HEK293 (cell line): ENCODE results near the gene ANGEL2.

Experiments used
- CTCF ChIA-PET: fragments of 350-600 bp; formaldehyde crosslinking; extraction: SDS; loops from one replicate; lab custom pipeline; 2021; ENCODE audit warnings: antibody characterized with exemption; lab: Yijun Ruan, JAX
- POLR2A ChIA-PET: fragments of 300-600 bp; formaldehyde crosslinking; extraction: SDS; loops from one replicate; lab custom pipeline; 2020; ENCODE audit warnings: antibody characterized with exemption, inconsistent platforms; lab: Yijun Ruan, JAX
- H3K27ac ChIP-seq: fragments of 200-500 bp; sonication (Bioruptor generic); 2 replicates; pipeline ENCODE4 v1.5.1; 2014; ENCODE audit warnings: low read depth, low read length, control low read depth, inconsistent platforms; ENCODE audit errors: extremely low read depth
- H3K36me3 ChIP-seq, 2 experiments: fragments of 200-500 bp in 1 of 2; sonication (Bioruptor generic) in 1 of 2; 1 replicate in 1 of 2; 2 replicates in 1 of 2; pipeline ENCODE4 v1.5.1; 2014 to 2017; ENCODE audit warnings: inconsistent platforms in 2 of 2, low read length in 2 of 2; ENCODE audit not compliant: control insufficient read depth in 2 of 2, insufficient read depth in 1 of 2
- H3K4me1 ChIP-seq: fragments of 200-500 bp; sonication (Bioruptor generic); 2 replicates; pipeline ENCODE4 v1.5.1; 2014; ENCODE audit warnings: mild to moderate bottlenecking, low read length, inconsistent platforms; ENCODE audit not compliant: control insufficient read depth, insufficient read depth
- H3K4me3 ChIP-seq: 2 replicates; pipeline ENCODE4 v1.5.1; 2011; ENCODE audit warnings: low read depth, mild to moderate bottlenecking, control low read depth, low read length, moderate library complexity
- H3K9me3 ChIP-seq: fragments of 200-500 bp; sonication (Bioruptor generic); 2 replicates; pipeline ENCODE4 v1.5.1; 2014; ENCODE audit warnings: low read depth, low read length, inconsistent platforms; ENCODE audit not compliant: control insufficient read depth, insufficient read depth
- BCL11B ChIP-seq: fragments of 450-650 bp; formaldehyde crosslinking; IDR thresholded peaks from 2 replicates; pipeline ENCODE4 v1.5.1; 2016; ENCODE audit warnings: low read depth, missing biosample characterization, missing genetic modification characterization
- KLF1 ChIP-seq: fragments of 450-650 bp; formaldehyde crosslinking; IDR thresholded peaks from 2 replicates; pipeline ENCODE4 v1.5.1; 2016; ENCODE audit warnings: missing biosample characterization, missing genetic modification characterization
- SCRT1 ChIP-seq: fragments of 450-650 bp; formaldehyde crosslinking; IDR thresholded peaks from 2 replicates; pipeline ENCODE4 v1.5.1; 2016; ENCODE audit warnings: missing biosample characterization, missing genetic modification characterization, borderline replicate concordance
- ZBTB11 ChIP-seq: fragments of 450-650 bp; formaldehyde crosslinking; conservative IDR thresholded peaks from 2 replicates; pipeline ENCODE4 v1.5.1; 2016; ENCODE audit warnings: low read depth, missing biosample characterization, missing genetic modification characterization
- ZNF175 ChIP-seq: fragments of 450-650 bp; formaldehyde crosslinking; IDR thresholded peaks from 2 replicates; pipeline ENCODE4 v1.5.1; 2016; ENCODE audit warnings: missing biosample characterization, missing genetic modification characterization
- ZNF239 ChIP-seq: fragments of 450-650 bp; formaldehyde crosslinking; IDR thresholded peaks from 2 replicates; pipeline ENCODE4 v1.5.1; 2016; ENCODE audit warnings: missing biosample characterization, missing genetic modification characterization
- ZNF248 ChIP-seq: fragments of 450-650 bp; formaldehyde crosslinking; IDR thresholded peaks from 2 replicates; pipeline ENCODE4 v1.5.1; 2017; ENCODE audit warnings: missing biosample characterization, missing genetic modification characterization
- ZNF394 ChIP-seq: fragments of 450-650 bp; formaldehyde crosslinking; IDR thresholded peaks from 2 replicates; pipeline ENCODE4 v1.5.1; 2016; ENCODE audit warnings: missing biosample characterization, missing genetic modification characterization, mild to moderate bottlenecking, moderate library complexity, borderline replicate concordance
- ZNF518A ChIP-seq: fragments of 450-650 bp; formaldehyde crosslinking; conservative IDR thresholded peaks from 2 replicates; pipeline ENCODE4 v1.5.1; 2016; ENCODE audit warnings: low read depth, missing biosample characterization, missing genetic modification characterization
- ZNF560 ChIP-seq: fragments of 450-650 bp; formaldehyde crosslinking; IDR thresholded peaks from 2 replicates; pipeline ENCODE4 v1.5.1; 2017; ENCODE audit warnings: missing biosample characterization, missing genetic modification characterization, borderline replicate concordance
- ZNF610 ChIP-seq: fragments of 450-650 bp; formaldehyde crosslinking; IDR thresholded peaks from 2 replicates; pipeline ENCODE4 v1.5.1; 2016; ENCODE audit warnings: missing biosample characterization, missing genetic modification characterization, borderline replicate concordance
- ZNF623 ChIP-seq: fragments of 450-650 bp; formaldehyde crosslinking; IDR thresholded peaks from 2 replicates; pipeline ENCODE4 v1.5.1; 2016; ENCODE audit warnings: missing biosample characterization, missing genetic modification characterization
- ZSCAN23 ChIP-seq: fragments of 450-650 bp; formaldehyde crosslinking; IDR thresholded peaks from 2 replicates; pipeline ENCODE4 v1.5.1; 2016; ENCODE audit warnings: missing biosample characterization, missing genetic modification characterization

Gene ANGEL2

GRCh38 chr1:213041443-213041842 is 25.8 kb upstream of the ANGEL2 start (continued):
- TF ChIP-seq ZNF518A (tag by site-specific recombination) (no peak), ZNF623 (tag by site-specific recombination) (no peak), SCRT1 (tag by site-specific recombination) (no peak), KLF1 (tag by site-specific recombination) (no peak), ZNF248 (tag by site-specific recombination) (no peak), ZNF610 (tag by site-specific recombination) (no peak), ZSCAN23 (no peak)

GRCh38 chr1:213035573-213035972 is 19.9 kb upstream of the ANGEL2 start:
- no peaks in the 10 kb centered on the region for H3K4me1 ChIP-seq
- H3K27ac ChIP-seq: no peak overlapping the region
- ChIA-PET POLR2A (no interaction called here), CTCF (no interaction called here)
- H3K9me3 ChIP-seq: no peaks in the 10 kb centered on the region
- H3K4me3 ChIP-seq: no peak overlapping the region
- H3K36me3 ChIP-seq: no peaks in the 10 kb centered on the region
- no peak for TF ChIP-seq ZNF394 (tag by site-specific recombination)

- H3K4me1 ChIP-seq: no peaks in the 10 kb centered on the region
- H3K9me3 ChIP-seq: no peaks in the 10 kb centered on the region
- no peak overlapping the region for H3K4me3 ChIP-seq
- ChIA-PET CTCF (interaction anchor here (0.6 kb wide), 1 partner anchor 76 kb away, joined by 7 read pairs; no protein-coding TSS in a partner anchor), POLR2A (no interaction called here)
- TF ChIP-seq ZNF175 (no peak), ZNF560 (no peak), ZBTB11 (no peak), ZNF239 (tag by site-specific recombination) (no peak), BCL11B (tag by site-specific recombination) (no peak)
- H3K27ac ChIP-seq: no peak overlapping the region
- H3K36me3 ChIP-seq: no peaks in the 10 kb centered on the region
Measured at GRCh38 chr1:213034713-213035112, 19.0 kb upstream of the ANGEL2 start.
